GM10266 (cell line): Measurements from ENCODE around the gene BRME1.

Experiments
- DNase-seq: peaks from one replicate; pipeline ENCODE4 v3.0.0; 2012; ENCODE audit errors: extremely low spot score
- TF ChIP-seq, protein P1 (sequence below): IDR thresholded peaks from 2 replicates; pipeline ENCODE4 v1.5.1; 2012; ENCODE audit warnings: mild to moderate bottlenecking, low read depth; ENCODE audit not compliant: control insufficient read depth, insufficient read depth; ENCODE audit errors: missing control alignments

Gene BRME1

DNA sequence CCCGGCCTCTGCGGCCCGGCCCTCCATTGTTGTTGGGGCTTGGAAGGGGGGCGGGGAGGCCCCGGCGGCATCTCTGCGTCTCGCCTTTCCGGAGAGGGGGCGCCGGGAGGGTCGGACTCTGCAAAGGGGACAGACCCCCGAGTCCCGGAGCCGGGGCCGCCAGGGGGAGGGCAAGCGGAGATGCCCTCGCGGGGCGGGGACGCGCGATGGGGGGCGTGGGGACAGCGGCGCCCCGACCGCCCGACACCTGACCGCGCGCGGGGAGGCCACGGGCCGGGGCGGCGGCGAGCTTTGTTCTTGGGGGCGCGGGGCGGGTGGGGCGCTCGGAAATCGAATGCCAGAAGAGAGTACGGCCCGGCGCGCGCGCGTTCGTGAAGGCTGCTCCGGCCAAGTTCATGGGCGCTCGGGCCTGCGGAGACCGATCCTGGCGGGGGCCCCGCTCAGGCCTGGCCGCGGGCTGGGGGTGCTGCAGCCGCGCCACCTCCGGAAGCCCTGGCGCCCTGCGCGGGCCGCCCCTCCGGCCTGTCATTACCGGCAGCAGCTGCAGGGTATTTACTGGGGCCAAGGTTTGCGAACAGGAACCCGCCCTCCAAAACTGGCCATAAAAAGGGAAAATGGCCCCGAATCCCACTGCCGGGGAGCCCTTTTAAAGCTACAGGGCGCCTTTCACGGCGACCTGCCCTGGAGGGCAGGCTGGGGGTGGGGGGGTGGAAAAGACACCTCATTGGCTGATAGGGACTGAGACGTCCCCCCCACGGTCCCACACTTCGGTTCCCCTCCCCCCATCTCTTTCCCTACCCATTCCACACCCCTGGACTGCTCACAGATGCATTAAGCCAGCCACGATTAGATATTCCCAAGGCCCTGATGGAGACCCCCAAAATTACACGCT lies 40.1 kb downstream of the BRME1 start:
- peak; percentile 77 for DNase-seq
- TF ChIP-seq, protein P1, sequence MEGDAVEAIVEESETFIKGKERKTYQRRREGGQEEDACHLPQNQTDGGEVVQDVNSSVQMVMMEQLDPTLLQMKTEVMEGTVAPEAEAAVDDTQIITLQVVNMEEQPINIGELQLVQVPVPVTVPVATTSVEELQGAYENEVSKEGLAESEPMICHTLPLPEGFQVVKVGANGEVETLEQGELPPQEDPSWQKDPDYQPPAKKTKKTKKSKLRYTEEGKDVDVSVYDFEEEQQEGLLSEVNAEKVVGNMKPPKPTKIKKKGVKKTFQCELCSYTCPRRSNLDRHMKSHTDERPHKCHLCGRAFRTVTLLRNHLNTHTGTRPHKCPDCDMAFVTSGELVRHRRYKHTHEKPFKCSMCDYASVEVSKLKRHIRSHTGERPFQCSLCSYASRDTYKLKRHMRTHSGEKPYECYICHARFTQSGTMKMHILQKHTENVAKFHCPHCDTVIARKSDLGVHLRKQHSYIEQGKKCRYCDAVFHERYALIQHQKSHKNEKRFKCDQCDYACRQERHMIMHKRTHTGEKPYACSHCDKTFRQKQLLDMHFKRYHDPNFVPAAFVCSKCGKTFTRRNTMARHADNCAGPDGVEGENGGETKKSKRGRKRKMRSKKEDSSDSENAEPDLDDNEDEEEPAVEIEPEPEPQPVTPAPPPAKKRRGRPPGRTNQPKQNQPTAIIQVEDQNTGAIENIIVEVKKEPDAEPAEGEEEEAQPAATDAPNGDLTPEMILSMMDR: no peak

DNA sequence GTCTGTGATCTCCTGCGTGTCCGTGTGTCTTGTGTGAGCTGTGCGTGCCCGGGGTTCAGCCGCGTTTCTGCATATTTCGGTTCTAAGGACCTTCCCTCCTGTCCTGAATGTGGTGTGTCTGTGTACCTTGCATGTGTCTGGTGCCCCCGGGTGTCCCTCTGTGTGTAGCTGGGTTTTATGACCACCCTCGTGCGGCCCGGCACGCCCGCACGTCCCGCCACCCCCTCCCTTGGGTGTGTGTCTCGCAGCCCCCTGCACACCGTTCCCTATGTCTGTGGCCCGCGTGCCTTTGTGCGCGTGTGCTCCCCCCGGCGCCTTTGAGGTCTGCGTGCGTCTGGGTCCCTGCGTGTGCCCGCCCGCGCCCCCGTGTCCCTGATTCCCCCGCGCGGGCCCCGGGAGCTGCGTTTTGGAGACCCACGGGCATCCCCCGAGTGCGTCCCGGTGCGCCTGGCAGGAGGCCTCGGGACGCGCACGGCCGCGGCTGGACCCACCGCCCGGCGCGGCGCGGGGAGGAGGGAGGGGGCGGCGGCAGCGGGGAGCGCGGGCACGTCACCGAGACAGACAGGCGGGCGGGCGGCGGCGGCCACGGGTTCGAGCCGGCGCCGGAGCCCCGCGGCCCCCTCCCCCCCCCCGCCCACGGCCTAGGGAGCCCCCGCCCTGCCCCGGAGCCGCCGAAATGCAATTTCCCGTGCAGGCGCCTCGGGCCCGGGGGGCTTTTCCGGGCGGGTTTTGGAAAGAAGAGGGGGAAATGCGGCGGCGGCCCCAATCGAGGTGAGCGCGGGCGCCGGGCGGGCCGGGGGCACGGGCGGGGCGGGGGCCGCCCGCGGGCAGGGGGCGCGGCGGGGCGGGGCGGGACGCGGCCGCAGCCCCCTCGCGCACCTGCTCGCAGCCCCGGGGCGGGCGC lies 41.0 kb downstream of the BRME1 start:
- TF ChIP-seq, protein P1: no peak
- DNase-seq: peak; percentile 43

DNA sequence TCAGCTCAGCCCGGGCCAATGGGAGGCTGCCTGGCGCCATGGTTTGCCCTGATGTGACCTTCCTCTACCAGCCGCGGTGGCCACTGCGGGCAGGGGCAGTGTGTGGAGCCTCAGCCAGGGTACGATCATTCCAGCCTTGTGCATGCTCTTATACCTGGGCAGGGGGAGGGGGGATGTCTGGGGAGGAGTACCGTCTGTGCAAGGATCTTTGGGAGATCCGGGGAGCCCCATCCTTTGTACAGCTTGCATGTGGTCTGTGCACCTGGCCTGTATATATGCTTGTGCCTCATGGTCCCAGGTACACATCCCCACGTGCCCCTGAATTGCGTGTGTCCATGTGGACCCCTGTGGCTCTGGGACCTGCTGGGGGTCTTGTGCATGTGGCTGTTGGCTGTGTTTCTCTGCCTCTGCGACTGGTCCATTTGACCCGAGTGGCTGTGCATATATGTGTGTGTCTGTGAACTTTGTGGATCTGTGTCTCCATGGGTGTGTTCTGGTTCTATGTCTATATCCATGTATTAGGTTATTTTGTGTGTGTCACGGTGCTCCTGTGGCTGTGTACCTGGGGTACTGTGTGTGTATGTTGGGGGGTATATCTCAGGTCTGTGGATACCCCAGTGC lies 41.8 kb downstream of the BRME1 start:
- TF ChIP-seq, protein P1: no peak
- no peak for DNase-seq

DNA sequence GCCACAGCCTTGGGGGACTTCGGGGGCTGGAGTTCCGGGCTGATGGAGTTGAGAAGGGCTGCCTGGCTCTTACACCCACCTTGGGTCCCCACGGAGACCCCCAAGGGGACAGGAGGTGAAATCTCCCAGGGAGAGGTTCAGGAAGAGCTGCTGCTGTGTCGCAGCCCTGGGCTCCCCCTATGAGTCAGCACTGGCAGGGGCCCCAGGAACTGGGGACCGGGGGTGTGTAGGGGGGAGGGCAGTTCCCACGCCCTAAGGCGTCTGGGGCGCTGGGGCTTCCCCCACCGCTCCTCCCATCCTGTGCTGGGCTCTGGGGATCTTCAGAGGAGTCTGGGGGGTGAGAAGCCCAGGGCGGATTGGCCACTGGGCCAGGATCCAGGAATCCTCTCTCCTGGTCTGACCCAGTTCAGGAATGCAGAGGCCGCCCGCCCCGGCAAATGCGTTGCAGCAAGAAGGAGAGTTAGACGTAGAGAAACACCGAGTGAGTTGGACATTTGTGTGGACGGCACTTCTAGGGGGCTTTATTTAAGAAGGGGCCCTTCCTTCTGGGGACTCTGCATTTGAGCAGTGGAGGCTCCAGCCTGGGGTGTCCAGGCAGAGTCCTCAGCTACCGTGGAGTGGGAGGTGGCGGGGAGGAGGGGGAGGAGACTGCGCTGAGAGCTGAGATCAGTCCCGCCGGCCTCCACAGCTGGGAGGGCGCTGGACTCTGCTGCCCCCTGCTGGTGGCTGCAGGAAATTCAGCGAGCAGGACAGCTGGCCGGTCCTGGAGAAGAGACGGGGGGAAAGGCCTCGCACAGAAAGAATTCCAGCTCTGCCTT lies 44.0 kb downstream of the BRME1 start:
- TF ChIP-seq, protein P1: peak; percentile 100
- peak; percentile 95 for DNase-seq

DNA sequence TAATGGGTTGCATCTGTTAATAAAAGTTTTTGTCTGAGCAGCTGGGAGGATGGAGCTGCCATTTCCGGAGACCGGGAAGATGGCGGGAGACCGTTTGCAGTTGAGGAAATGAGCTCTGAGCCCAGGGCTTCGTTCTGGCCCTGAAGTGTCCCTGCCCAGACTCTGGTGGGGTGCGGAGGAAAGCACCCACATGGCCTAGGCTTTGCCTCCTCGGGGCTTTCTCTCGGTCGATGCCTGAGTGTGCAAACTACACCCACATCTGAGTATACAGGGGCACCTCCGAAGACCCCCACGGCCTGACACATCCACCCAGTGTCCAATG lies 44.6 kb downstream of the BRME1 start:
- TF ChIP-seq, protein P1: no peak
- peak; percentile 64 for DNase-seq

DNA sequence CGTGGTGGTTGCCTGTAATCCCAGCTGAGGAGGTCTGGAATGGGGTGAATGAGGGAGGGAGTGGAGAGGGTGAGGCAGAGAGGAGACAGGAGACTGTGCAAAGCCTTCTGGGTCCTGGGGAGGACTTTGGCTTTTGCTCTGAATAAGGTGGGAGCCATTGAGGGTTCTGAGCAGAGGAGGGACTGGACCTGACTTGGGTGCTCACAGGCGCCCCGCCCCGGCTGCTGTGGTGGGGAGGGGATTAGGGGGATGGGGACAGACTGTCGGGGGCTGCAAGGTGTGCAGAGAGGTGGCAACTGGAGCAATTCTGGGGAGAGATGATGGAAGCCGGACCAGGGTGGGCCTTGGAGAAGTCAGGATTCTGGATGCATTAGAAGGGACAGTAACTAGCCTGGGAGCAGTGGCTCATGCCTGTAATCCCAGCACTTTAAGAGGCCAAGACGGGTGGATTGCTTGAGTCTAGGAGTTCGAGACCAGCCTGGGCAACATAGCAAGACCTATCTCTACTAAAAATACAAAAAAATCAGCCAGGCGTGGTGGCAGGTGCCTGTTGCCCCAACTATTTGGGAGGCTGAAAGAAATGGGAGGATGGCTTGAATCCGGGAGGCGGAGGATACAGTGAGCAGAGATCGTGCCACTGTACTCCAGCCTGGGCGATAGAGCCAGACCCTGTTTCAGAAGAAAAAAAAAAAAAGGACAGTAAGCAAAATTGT lies 45.1 kb downstream of the BRME1 start:
- no peak for DNase-seq
- TF ChIP-seq, protein P1: no peak
